Stimulated activated CD4-positive, alpha-beta T cell treated with anti-CD3 and anti-CD28 coated beads, TNF-alpha, amount 100 ng/mL, for 24 hours (primary cell): ENCODE data around the gene OGN.

ENCODE experiments used
- DNase-seq, 3 experiments: peaks; one replicate each; pipeline ENCODE4 v3.0.0-alpha.2; 2020; ENCODE audit warnings: low read depth in 3 of 3

The OGN gene

GRCh38 chr9:92405818-92406217 is 1.4 kb upstream of the OGN start:
- no peak for DNase-seq

- no peak for DNase-seq
Observed at GRCh38 chr9:92402826-92403745, 1.3 kb downstream of the OGN start.

- no peak for DNase-seq
Observed at GRCh38 chr9:92402360-92402759, 2.0 kb downstream of the OGN start.

- DNase-seq: no peak
Observed at GRCh38 chr9:92397853-92398252, 6.5 kb downstream of the OGN start.

DNA sequence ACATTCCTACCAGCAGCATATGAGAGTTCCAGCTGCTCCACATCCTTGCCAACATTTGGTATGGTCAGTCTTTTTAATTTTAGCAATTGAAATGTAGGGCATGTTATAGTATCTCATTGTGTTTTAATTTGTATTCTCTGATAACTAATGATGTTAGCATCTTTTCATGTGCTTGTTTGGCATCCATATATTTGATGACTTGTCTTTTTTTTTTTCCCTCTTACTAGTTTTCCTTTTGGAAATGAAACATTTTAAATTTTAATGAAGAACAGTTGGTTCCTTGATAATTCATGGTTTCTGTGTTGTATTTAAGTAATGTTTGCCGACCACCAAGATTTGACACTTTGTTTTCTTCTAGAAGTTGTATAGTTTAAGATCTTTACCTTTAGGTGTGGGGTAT is 8.8 kb downstream of the OGN start:
- DNase-seq: no peak

- no peak for DNase-seq
Observed at GRCh38 chr9:92393686-92394085, 10.7 kb downstream of the OGN start.

GRCh38 chr9:92392690-92393089 is 11.7 kb downstream of the OGN start:
- no peak for DNase-seq

- DNase-seq: no peak
Observed at GRCh38 chr9:92385953-92386352, 18.4 kb downstream of the OGN start.

DNA sequence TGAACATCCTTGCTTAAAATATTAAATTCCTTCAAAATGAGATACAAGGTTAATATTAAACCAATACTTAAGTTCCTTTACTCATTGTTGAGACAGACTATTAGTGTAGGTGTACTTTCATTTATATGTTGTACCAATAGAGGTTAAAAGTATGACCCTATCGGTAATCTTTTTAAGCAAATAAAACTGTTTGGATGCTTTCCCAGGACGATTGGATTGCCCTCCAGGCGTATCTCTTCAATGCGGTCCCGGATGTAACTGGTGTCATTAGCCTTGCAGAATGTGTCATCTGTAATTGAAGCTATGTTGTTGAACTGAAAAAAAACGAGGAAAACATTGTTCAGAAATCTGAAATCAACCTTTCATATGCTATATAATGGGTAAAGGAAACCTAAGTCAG is 18.9 kb downstream of the OGN start:
- no peak for DNase-seq

DNA sequence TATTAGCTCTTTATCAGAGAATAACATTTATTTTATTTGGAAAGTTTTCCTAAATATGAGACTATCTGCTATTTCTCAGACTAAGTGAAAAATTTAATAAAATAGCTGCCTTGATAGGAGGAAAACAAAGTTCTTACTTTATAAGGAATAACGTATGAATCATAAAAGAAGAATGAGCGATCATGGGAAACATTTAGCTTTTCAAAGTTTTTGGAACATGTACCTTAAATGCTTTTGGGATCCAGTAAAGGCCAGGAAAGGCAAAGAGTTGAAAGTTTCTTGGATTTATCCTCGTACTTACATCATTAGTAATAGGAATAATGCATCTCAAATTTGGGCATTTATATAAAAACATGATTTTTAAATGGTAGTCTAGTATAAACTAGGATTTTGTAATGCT is 19.4 kb downstream of the OGN start:
- DNase-seq: no peak

- DNase-seq: no peak
Observed at GRCh38 chr9:92384375-92384774, 20.0 kb downstream of the OGN start.

DNA sequence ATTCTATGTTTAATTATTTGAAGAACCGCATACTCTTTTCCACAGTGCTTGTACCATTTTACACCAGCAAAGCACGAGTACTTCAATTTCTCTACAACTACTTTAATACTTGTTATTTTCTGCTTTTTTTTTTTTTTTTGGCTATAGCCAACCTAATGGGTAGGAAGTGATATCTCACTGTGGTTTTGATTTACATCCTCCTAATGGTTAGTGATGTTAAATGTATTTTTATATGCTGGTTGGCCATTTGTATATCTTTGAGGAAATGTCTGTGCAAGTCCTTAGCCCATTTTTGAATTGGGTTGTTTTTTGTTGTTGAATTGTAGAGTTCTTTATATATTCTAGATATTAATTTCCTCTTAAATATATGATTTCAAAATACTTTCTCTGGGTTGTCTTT is 22.6 kb downstream of the OGN start:
- DNase-seq: no peak

- no peak for DNase-seq
Observed at GRCh38 chr9:92380603-92381002, 23.8 kb downstream of the OGN start.

DNA sequence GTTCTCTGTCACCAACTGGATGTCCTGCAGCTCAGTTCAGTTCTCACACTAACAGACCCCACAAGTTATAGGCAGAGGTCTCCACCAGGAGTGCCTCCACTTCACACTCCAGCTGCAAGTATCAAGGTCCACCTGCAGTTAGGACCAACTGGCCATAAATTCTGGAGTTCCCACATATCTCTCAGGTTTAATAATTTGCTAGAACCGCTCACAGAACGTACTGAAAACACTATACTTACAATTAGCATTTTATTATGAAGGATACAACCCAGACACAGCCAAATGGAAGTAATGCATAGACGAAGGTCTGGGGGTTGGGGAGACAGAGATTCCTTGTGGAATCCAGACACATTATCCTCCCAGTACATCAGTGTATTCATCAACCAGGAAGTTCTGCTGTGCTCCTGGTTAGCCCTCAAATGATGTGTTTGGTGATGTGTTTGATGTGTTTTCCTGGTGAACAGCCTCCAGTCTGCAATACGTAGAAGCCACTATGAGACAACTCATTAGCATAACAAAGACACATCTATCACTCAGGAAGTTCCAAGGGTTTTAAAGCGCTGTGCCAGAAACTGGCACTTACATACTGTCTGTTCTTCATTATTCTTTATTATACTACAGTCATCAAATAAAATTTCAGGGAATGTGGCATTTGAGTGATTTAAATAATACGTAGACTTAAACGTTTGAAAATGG is 25.4 kb downstream of the OGN start:
- no peak for DNase-seq

DNA sequence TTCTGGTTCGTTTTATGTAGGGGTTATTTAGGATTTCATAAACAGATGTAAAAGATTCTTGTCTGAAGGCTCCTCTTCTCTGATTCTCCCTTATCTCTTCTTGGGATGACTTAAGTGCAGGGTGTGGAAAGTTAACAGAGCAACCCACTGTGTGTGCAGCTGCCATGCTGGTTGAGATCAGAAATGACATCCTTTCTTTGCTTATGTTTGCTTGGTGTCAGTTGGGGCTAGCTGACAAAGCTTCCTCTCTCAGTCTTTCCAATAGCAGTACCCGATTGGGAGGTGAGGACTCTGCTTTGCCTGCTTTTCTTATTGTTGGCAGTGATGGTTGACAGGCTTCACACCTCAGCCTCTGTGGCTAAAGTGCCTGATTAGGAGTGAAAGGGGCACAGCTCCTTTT is 26.5 kb downstream of the OGN start:
- DNase-seq: no peak

DNA sequence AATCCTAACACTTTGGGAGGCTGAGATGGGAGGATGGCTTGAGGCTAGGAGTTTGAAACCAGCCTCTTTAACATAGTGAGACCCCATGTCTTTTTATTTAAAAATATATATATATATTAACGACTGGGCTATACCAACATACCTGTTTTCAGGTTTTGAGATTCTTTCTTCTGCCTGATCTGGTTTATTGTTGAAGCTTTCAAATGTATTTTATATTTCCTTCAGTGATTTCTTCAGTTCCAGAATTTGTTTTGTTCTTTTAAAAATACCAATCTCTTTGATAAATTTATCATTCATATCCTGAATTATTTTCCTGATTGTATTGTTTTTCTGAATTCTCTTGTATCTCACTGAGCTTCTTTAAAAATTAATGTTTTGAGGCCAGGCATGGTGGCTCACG is 31.2 kb downstream of the OGN start:
- DNase-seq: no peak

GRCh38 chr9:92369075-92369474 is 35.3 kb downstream of the OGN start:
- DNase-seq: no peak

GRCh38 chr9:92360083-92360482 is 44.3 kb downstream of the OGN start:
- DNase-seq: no peak

- DNase-seq: no peak
Observed at GRCh38 chr9:92359394-92359995, 44.9 kb downstream of the OGN start.

- DNase-seq: no peak
Observed at GRCh38 chr9:92353051-92353450, 51.3 kb downstream of the OGN start.

DNA sequence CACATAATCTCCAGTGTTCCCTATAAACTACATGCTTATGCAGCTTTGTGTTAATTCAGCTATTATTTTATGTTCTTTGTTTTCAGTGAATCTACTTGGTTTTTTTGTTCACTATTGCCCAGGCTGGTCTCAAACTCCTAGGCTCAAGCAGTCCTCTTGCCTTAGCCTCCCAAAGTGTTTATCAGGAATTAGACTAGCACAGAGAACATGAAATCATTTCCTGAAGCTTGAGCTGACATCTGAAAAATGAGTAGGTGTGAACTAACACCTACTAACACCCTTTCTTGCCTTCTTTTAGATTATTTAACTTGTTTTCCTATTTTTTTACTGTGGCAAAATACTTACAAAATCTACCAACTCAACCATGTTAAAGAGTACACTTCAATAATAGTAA is 53.6 kb downstream of the OGN start:
- no peak for DNase-seq

DNA sequence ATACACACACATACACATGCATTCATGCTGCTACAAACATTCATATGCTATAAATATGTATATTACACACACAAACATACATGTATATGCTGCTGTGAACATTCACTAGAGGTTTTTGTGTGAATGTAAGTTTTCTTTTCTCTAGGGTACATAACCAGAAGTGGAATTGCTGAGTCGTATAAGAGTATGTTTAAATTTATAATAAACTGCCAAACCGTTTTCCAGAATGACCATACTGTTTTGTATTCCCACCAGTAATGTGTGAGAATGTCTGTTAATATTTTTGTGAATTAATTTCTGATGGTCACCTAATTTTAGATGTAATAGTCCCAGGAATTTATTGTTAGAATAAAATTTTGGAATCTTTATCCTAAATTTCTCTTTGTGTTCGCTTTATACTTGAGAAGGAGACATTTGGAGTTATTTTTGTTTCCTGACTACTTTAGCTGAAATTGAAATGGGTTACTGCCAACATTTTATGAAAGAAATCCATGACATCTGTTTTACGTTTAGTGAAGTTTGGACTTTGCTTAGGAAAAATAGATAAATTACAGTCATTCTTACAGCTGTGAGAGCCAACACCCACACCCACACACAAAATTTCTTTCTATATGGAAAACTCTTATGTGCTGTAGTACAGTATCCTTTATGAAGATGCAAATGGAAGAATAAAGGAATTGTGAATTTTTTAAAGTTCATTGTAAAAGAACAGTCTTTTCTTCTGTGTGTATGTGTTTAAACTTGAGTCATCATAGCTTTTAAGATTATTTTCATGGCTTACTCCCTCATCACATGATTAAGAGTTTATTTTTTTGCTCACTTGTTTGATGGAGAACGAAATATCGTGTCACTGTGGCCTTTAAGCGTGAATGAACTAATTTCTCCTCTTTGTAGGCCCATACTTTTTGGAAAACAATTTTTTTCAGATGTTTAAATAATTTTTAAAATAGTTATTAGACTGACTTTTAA is 54.3 kb downstream of the OGN start:
- DNase-seq: no peak
